ENCODE results near the gene CELA3A. TPM values are rescaled to one million over a fixed set of nuclear protein-coding genes. Genes with fewer than 3 reads are reported as not detected.

The CELA3A gene
- total RNA-seq, 2 experiments from 2014 or later = not detected

DNA sequence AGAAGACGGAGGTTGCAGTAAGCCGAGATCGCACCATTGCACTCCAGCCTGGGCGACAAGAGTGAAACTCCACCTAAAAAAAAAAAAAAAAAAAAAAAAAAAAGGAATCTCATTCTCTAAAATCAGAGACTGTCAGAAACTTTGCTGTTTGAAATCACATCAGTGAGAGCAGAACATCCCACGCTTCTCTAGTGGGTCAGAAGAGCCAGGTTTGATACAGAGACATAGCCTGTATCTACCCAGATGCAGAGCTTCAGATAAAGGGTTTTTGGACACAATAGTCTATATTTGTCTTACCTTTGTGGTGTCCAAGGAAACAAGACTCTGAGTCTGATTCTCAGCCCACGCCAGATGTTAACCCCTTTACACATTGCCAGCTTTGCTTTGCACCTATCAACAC, 19.6 kb downstream of the CELA3A start:
- intact Hi-C loops (cut with micrococcal nuclease; ENCODE audit: unreplicated experiment) = no loop called here
- Histone ChIP-seq H4K20me1 (ENCODE audit: insufficient read depth, low read length) (no peaks in the 10 kb centered on the region), H3K9me2 (ENCODE audit: insufficient read depth, low read length) (no peaks in the 10 kb centered on the region), H3K36me3 (ENCODE audit: insufficient read depth, low read length) (no peaks in the 10 kb centered on the region), H2AFZ (ENCODE audit: low read length) (no peak overlapping the region), H3K79me2 (ENCODE audit: insufficient read depth, low read depth, low read length) (peaks cover 2% of the 10 kb centered on the region; the same call in 1 of the 2 replicates), H3K9me3 (ENCODE audit: low read length) (no peaks in the 10 kb centered on the region), H3K4me3 (ENCODE audit: low read depth, low read length, poor library complexity, severe bottlenecking) (no peak overlapping the region), H3K27ac (ENCODE audit: low read depth, low read length, poor library complexity, severe bottlenecking) (no peak overlapping the region), H3K4me2 (ENCODE audit: low read length) (no peak overlapping the region), H3K4me1 (ENCODE audit: insufficient read depth, low read length, poor library complexity, severe bottlenecking) (peaks cover 20% of the 10 kb centered on the region)
- no peak for DNase-seq (ENCODE audit: low spot score)
- ChIA-PET POLR2A (no interaction called here), CTCF (ENCODE audit: unreplicated experiment) (no interaction called here)
- TF ChIP-seq EZH2phosphoT487 (IDR thresholded peaks at IDR 0.05; ENCODE audit: borderline replicate concordance, low read depth, low read length) = no peak
- TF ChIP-seq, protein P1, sequence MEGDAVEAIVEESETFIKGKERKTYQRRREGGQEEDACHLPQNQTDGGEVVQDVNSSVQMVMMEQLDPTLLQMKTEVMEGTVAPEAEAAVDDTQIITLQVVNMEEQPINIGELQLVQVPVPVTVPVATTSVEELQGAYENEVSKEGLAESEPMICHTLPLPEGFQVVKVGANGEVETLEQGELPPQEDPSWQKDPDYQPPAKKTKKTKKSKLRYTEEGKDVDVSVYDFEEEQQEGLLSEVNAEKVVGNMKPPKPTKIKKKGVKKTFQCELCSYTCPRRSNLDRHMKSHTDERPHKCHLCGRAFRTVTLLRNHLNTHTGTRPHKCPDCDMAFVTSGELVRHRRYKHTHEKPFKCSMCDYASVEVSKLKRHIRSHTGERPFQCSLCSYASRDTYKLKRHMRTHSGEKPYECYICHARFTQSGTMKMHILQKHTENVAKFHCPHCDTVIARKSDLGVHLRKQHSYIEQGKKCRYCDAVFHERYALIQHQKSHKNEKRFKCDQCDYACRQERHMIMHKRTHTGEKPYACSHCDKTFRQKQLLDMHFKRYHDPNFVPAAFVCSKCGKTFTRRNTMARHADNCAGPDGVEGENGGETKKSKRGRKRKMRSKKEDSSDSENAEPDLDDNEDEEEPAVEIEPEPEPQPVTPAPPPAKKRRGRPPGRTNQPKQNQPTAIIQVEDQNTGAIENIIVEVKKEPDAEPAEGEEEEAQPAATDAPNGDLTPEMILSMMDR (conservative IDR thresholded peaks at IDR 0.05; ENCODE audit: low read length) = no peak
- no TSS peak for BruUV-seq (replicated peaks)

GRCh38 chr1:22024485-22025367, 23.3 kb downstream of the CELA3A start:
- peak; percentile 80 for DNase-seq (ENCODE audit: low spot score)
- Histone ChIP-seq H3K9me3 (ENCODE audit: low read length) (no peaks in the 10 kb centered on the region), H2AFZ (ENCODE audit: low read length) (peak overlapping the region; percentile 88), H3K4me3 (ENCODE audit: low read depth, low read length, poor library complexity, severe bottlenecking) (peak overlapping the region; percentile 96), H3K36me3 (ENCODE audit: insufficient read depth, low read length) (peaks cover 5% of the 10 kb centered on the region; the same call in 1 of the 2 replicates), H4K20me1 (ENCODE audit: insufficient read depth, low read length) (no peaks in the 10 kb centered on the region), H3K4me1 (ENCODE audit: insufficient read depth, low read length, poor library complexity, severe bottlenecking) (peaks cover 14% of the 10 kb centered on the region), H3K79me2 (ENCODE audit: insufficient read depth, low read depth, low read length) (peaks cover 20% of the 10 kb centered on the region; the same call in 1 of the 2 replicates), H3K9me2 (ENCODE audit: insufficient read depth, low read length) (no peaks in the 10 kb centered on the region), H3K4me2 (ENCODE audit: low read length) (peak overlapping the region; percentile 77), H3K27ac (ENCODE audit: low read depth, low read length, poor library complexity, severe bottlenecking) (peak overlapping the region; percentile 83)
- POLR2A ChIA-PET = interaction anchor here (0.6 to 2.1 kb wide), 8 partner anchors 10 to 35 kb away, joined by 3 to 15 read pairs (median 4); no protein-coding TSS in a partner anchor
- intact Hi-C loops (cut with micrococcal nuclease; ENCODE audit: unreplicated experiment) = loop anchor here (1.0 kb wide), 1 partner anchor 28 kb away; the partner anchor contains the start of gene CDC42
- CTCF ChIA-PET (ENCODE audit: unreplicated experiment) = interaction anchor here (0.6 kb wide), 1 partner anchor 1328 kb away, joined by 3 read pairs; no protein-coding TSS in a partner anchor
- TF ChIP-seq, protein P1 (conservative IDR thresholded peaks at IDR 0.05; ENCODE audit: low read length) = peak; percentile 45; the same call in 1 of the 2 replicates
- TF ChIP-seq EZH2phosphoT487 (IDR thresholded peaks at IDR 0.05; ENCODE audit: borderline replicate concordance, low read depth, low read length) = no peak
- BruUV-seq (replicated peaks) = no TSS peak
